GM21515 (cell line): ENCODE measurements around the gene CSRNP3.
A peak's percentile ranks its signal among the peaks of the same experiment; 100 is the strongest.

ENCODE experiments used
- ATAC-seq: cut with Tn5 transposase; IDR thresholded peaks from one replicate; pipeline ENCODE4 v1.9.1; 2021; ENCODE audit not compliant: unreplicated experiment

CSRNP3 gene

GRCh38 chr2:165536851-165537499 is 67.5 kb downstream of the CSRNP3 start:
- ATAC-seq: no peak

GRCh38 chr2:165539985-165540384 is 70.5 kb downstream of the CSRNP3 start:
- ATAC-seq: no peak

GRCh38 chr2:165544897-165545296 is 75.4 kb downstream of the CSRNP3 start:
- ATAC-seq: peak; percentile 79

GRCh38 chr2:165547900-165548299 is 78.4 kb downstream of the CSRNP3 start:
- no peak for ATAC-seq

- ATAC-seq: no peak
Measured at GRCh38 chr2:165549619-165550018, 80.1 kb downstream of the CSRNP3 start.

- ATAC-seq: no peak
Measured at GRCh38 chr2:165558832-165559231, 89.3 kb downstream of the CSRNP3 start.

GRCh38 chr2:165560377-165560988 is 91.0 kb downstream of the CSRNP3 start:
- ATAC-seq: no peak

- ATAC-seq: no peak
Measured at GRCh38 chr2:165561516-165561915, 92.0 kb downstream of the CSRNP3 start.

- ATAC-seq: no peak
Measured at GRCh38 chr2:165562233-165562632, 92.7 kb downstream of the CSRNP3 start.

- no peak for ATAC-seq
Measured at GRCh38 chr2:165563468-165564225, 94.1 kb downstream of the CSRNP3 start.

- ATAC-seq: no peak
Measured at GRCh38 chr2:165566008-165566407, 96.5 kb downstream of the CSRNP3 start.

- ATAC-seq: no peak
Measured at GRCh38 chr2:165567273-165567672, 97.8 kb downstream of the CSRNP3 start.

- no peak for ATAC-seq
Measured at GRCh38 chr2:165568361-165568760, 98.9 kb downstream of the CSRNP3 start.

- no peak for ATAC-seq
Measured at GRCh38 chr2:165571477-165571876, 102.0 kb downstream of the CSRNP3 start.

- no peak for ATAC-seq
Measured at GRCh38 chr2:165572151-165572550, 102.7 kb downstream of the CSRNP3 start.

- no peak for ATAC-seq
Measured at GRCh38 chr2:165573534-165574461, 104.3 kb downstream of the CSRNP3 start.

- no peak for ATAC-seq
Measured at GRCh38 chr2:165575044-165575615, 105.6 kb downstream of the CSRNP3 start.

GRCh38 chr2:165576409-165577154 is 107.1 kb downstream of the CSRNP3 start:
- ATAC-seq: no peak

GRCh38 chr2:165582409-165582808 is 112.9 kb downstream of the CSRNP3 start:
- no peak for ATAC-seq
